A673 (cell line): ENCODE data around the gene ACMSD.

Experiments
- EZH2 ChIP-seq: fragments of 200-600 bp; sonication (generic); IDR thresholded peaks from 2 replicates; pipeline ENCODE4 v1.6.1; 2017; ENCODE audit warnings: borderline replicate concordance, low read depth, mild to moderate bottlenecking, mixed read lengths, antibody characterized with exemption, low read length; ENCODE audit not compliant: poor library complexity, severe bottlenecking
- TF ChIP-seq, protein P1 (sequence below): fragments of 300-800, 200-600 bp; sonication (generic); conservative IDR thresholded peaks from 2 replicates; pipeline ENCODE4 v1.5.1; 2017; ENCODE audit warnings: low read depth, mild to moderate bottlenecking, antibody characterized with exemption, low read length, moderate library complexity, mixed read lengths

DNA sequence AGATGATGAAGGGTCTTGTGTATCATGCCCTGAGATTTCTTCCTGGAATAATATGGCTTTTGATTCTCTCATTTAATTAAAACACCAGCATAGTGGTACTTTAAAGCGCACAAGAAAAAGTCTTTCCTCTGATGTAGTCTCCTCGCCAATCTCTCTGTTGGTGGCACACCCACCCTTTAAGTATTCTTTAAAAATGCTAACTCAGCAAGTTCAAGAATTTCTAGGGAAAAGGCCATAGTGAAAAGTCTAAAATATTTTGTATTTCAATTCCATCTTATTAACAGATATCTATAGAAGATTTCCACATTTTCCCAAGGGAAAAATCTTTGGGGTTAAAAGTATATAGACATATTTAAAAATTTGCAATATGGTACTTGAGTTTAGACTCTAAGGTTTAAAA, 34.7 kb downstream of the ACMSD start:
- TF ChIP-seq, protein P1, sequence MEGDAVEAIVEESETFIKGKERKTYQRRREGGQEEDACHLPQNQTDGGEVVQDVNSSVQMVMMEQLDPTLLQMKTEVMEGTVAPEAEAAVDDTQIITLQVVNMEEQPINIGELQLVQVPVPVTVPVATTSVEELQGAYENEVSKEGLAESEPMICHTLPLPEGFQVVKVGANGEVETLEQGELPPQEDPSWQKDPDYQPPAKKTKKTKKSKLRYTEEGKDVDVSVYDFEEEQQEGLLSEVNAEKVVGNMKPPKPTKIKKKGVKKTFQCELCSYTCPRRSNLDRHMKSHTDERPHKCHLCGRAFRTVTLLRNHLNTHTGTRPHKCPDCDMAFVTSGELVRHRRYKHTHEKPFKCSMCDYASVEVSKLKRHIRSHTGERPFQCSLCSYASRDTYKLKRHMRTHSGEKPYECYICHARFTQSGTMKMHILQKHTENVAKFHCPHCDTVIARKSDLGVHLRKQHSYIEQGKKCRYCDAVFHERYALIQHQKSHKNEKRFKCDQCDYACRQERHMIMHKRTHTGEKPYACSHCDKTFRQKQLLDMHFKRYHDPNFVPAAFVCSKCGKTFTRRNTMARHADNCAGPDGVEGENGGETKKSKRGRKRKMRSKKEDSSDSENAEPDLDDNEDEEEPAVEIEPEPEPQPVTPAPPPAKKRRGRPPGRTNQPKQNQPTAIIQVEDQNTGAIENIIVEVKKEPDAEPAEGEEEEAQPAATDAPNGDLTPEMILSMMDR: no peak
- TF ChIP-seq EZH2: no peak
